ENCODE measurements around the gene NMT1.

Gene NMT1

GRCh38 chr17:45106096-45106495, 45.0 kb downstream of the NMT1 start:
- peaks cover 80% of the 10 kb centered on the region for H3K36me3 ChIP-seq (ENCODE audit: insufficient read depth, low read length)
- H3K27me3 ChIP-seq (ENCODE audit: insufficient read depth, low read length, poor library complexity), result no peaks in the 10 kb centered on the region
- H3K9ac ChIP-seq (ENCODE audit: low read depth, low read length), result no peak overlapping the region
- no peak overlapping the region for H2AFZ ChIP-seq (ENCODE audit: low read depth, low read length)
- no peak overlapping the region for H3K4me3 ChIP-seq (ENCODE audit: low read depth in 1 of 2, low read length in 2 of 2)
- DNase-seq (no peak), ATAC-seq (ENCODE audit: insufficient read depth, low read depth) (no peak)
- H3K79me2 ChIP-seq (ENCODE audit: insufficient read depth, low read length), result no peaks in the 10 kb centered on the region
- no peaks in the 10 kb centered on the region for H3K9me3 ChIP-seq (ENCODE audit: insufficient read depth, low read length, severe bottlenecking)
- TF ChIP-seq EZH2 (IDR thresholded peaks at IDR 0.05; ENCODE audit: borderline replicate concordance, low read depth, low read length, severe bottlenecking) (no peak), CTCF (IDR thresholded peaks at IDR 0.05; ENCODE audit: borderline replicate concordance, extremely low read depth, low read length, poor library complexity, severe bottlenecking) (no peak)
- H4K20me1 ChIP-seq (ENCODE audit: insufficient read depth, low read length), result peaks cover 20% of the 10 kb centered on the region; the same call in 1 of the 2 replicates
- H3K27ac ChIP-seq (ENCODE audit: low read length), result no peak overlapping the region
- no peak overlapping the region for H3K4me2 ChIP-seq (ENCODE audit: insufficient read depth, low read length)
- H3K4me1 ChIP-seq (ENCODE audit: insufficient read depth, low read length), result no peaks in the 10 kb centered on the region

GRCh38 chr17:45106582-45106981, 45.5 kb downstream of the NMT1 start:
- no peak overlapping the region for H2AFZ ChIP-seq (ENCODE audit: low read depth, low read length)
- H3K9me3 ChIP-seq (ENCODE audit: insufficient read depth, low read length, severe bottlenecking), result no peaks in the 10 kb centered on the region
- no peak overlapping the region for H3K27ac ChIP-seq (ENCODE audit: low read length)
- no peak for DNase-seq
- H3K4me3 ChIP-seq (ENCODE audit: low read depth in 1 of 2, low read length in 2 of 2), result no peak overlapping the region
- H3K9ac ChIP-seq (ENCODE audit: low read depth, low read length), result no peak overlapping the region
- peaks cover 20% of the 10 kb centered on the region; the same call in 1 of the 2 replicates for H4K20me1 ChIP-seq (ENCODE audit: insufficient read depth, low read length)
- H3K79me2 ChIP-seq (ENCODE audit: insufficient read depth, low read length), result no peaks in the 10 kb centered on the region
- peaks cover 75% of the 10 kb centered on the region for H3K36me3 ChIP-seq (ENCODE audit: insufficient read depth, low read length)
- no peaks in the 10 kb centered on the region for H3K27me3 ChIP-seq (ENCODE audit: insufficient read depth, low read length, poor library complexity)
- TF ChIP-seq CTCF (IDR thresholded peaks at IDR 0.05; ENCODE audit: borderline replicate concordance, extremely low read depth, low read length, poor library complexity, severe bottlenecking) (no peak), EZH2 (IDR thresholded peaks at IDR 0.05; ENCODE audit: borderline replicate concordance, low read depth, low read length, severe bottlenecking) (no peak)
- no peak overlapping the region for H3K4me2 ChIP-seq (ENCODE audit: insufficient read depth, low read length)
- ATAC-seq (ENCODE audit: insufficient read depth, low read depth), result no peak
- no peaks in the 10 kb centered on the region for H3K4me1 ChIP-seq (ENCODE audit: insufficient read depth, low read length)

GRCh38 chr17:45107293-45108010, 46.3 kb downstream of the NMT1 start:
- Histone ChIP-seq H3K27ac (ENCODE audit: low read length) (no peak overlapping the region), H3K36me3 (ENCODE audit: insufficient read depth, low read length) (peaks cover 67% of the 10 kb centered on the region)

More at GRCh38 chr17:45107293-45108010, 46.3 kb downstream of the NMT1 start:
- Histone ChIP-seq H3K27me3 (ENCODE audit: insufficient read depth, low read length, poor library complexity) (no peaks in the 10 kb centered on the region), H3K79me2 (ENCODE audit: insufficient read depth, low read length) (no peaks in the 10 kb centered on the region), H3K4me2 (ENCODE audit: insufficient read depth, low read length) (no peak overlapping the region), H4K20me1 (ENCODE audit: insufficient read depth, low read length) (peaks cover 20% of the 10 kb centered on the region; the same call in 1 of the 2 replicates), H3K4me1 (ENCODE audit: insufficient read depth, low read length) (no peaks in the 10 kb centered on the region), H2AFZ (ENCODE audit: low read depth, low read length) (no peak overlapping the region), H3K9me3 (ENCODE audit: insufficient read depth, low read length, severe bottlenecking) (no peaks in the 10 kb centered on the region), H3K9ac (ENCODE audit: low read depth, low read length) (no peak overlapping the region), H3K4me3 (ENCODE audit: low read depth in 1 of 2, low read length in 2 of 2) (no peak overlapping the region)
- no peak for ATAC-seq (ENCODE audit: insufficient read depth, low read depth)
- TF ChIP-seq CTCF (IDR thresholded peaks at IDR 0.05; ENCODE audit: borderline replicate concordance, extremely low read depth, low read length, poor library complexity, severe bottlenecking) (no peak), EZH2 (IDR thresholded peaks at IDR 0.05; ENCODE audit: borderline replicate concordance, low read depth, low read length, severe bottlenecking) (no peak)
- DNase-seq, result no peak
